AG09319 (cell line): ENCODE data around the gene CNTNAP3B.
"Not testable (repeated sequence)": the region's sequence is repeated elsewhere in the genome, so short reads cannot be mapped to it uniquely, and the experiment has no call there.

Experiments
- DNase-seq: peaks from one replicate; pipeline ENCODE4 v3.0.0-alpha.2; 2010; ENCODE audit warnings: low read depth; ENCODE audit errors: extremely low read depth

CNTNAP3B gene

DNA sequence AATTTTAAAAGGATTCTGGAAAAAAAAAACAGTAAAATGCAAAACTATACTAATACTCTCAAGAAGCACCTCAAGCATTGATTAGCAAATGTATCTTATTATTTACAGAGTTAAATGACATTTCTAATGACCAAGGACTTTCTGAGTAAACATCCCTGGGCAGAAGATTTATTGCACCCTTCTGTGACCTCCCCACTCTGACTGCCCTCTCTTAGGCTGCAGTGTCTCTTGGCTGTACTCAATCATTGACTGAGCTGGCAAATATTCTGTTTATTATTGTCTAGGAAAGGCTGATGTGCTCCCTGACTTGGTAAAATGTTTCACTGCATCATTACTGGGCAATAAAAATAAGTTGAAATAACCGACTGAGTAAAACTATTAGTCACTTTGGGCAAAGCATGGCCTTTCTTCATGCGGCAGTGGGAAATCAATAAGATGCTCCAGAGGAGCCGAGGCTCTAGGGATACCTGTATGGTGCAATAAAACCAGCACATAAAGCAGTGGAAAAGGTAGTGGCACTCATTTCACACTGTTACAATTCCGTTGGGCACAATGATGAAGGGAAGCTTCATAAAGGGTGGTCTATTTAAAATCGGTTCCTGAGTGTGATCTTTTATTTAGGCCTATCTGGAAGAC, 151.1 kb downstream of the CNTNAP3B start:
- not testable (repeated sequence) for DNase-seq

DNA sequence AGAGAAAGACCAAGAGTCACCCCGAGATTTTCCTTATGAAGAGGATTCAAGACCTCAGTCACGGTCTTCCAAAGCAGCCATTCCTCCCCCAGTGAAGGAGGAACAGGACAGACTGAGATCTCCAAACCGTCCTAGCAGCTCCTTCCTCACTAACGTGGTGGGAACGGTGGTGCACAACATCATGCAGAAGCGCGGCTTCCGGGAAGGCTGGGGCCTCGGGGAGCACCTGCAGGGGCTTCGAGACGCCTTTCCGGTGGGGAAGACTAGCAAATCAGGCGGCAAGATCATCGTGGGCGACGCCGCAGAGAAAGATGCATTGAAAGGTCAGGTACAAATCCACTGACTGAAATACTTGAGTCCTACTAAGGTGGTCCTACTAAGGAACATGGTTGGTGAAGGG, 154.3 kb downstream of the CNTNAP3B start:
- not testable (repeated sequence) for DNase-seq

DNA sequence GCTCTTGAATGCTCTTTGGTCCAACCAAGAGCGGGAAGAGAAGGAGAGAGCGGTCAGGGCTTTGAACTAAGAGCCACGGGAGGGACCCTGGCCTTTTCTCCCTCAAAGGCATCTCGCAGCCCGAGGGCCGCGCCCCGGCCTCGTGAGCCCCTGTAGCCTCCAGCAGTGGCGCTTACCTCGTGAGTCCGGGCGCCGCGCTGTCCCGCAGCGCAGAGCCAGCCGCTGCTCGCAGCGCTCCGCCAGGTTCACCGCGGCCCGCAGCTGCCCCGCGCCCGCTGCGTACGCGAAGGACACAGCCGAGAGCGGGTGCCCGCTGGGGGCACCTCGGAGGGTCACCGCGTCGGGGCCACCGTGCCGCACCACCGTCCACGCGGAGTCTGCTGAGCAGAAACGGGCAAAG, 176.2 kb downstream of the CNTNAP3B start:
- DNase-seq = not testable (repeated sequence)

DNA sequence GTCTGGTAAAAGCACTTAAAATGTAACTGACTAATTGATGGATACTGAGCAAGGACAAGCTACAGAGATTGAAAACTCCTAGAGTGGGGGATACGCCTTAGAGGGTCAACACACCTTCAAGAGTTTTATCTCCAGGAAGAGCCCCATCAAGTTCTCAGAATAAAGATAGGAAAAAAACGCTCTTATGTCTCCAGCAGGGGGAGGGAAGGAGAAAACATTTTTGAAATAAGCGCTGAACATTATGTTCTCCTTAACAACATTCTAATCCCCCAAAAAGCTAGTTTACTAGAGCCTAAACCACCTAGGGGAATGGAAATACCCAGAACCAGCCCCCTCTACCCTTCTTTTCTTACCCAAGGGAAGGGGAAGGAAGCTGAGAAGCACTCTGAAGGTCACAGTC, 187.5 kb downstream of the CNTNAP3B start:
- DNase-seq = not testable (repeated sequence)

DNA sequence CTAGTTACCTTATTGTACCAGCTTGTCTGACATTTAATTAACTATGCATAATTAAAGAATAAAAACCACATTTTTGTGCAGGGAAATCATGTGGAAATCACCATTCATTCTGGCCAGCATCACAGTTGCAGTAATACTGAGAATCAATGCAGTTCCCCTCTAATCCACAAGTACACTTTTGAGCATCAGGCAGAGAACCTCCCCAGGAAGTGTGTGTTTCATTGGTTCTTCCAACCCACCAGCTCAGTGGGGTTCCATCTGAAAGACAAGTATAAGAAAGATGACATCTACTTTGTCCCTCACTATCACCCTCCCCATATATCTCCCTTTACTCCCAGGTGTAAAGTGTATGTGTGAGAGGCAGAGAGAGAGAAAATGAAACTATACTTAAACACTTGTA, 191.1 kb downstream of the CNTNAP3B start:
- not testable (repeated sequence) for DNase-seq

DNA sequence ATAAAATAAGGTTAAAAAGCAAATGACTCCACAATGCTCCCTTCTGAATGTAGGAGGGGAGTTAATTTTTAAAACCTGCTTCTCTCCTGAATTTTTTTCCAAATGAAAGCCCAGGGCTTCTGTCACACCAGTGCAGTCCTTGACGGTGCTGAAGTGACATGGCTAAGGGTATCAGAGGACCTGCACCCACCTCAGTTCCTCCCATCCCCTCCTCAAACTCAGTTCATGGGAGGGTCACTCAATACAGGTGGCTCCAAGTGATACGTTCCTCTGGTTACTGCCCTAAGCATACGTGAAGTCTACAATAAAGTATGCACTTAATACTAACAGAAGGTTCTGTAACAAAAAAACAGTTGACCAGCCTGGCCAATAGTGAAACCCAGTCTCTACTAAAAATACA, 193.5 kb downstream of the CNTNAP3B start:
- not testable (repeated sequence) for DNase-seq

DNA sequence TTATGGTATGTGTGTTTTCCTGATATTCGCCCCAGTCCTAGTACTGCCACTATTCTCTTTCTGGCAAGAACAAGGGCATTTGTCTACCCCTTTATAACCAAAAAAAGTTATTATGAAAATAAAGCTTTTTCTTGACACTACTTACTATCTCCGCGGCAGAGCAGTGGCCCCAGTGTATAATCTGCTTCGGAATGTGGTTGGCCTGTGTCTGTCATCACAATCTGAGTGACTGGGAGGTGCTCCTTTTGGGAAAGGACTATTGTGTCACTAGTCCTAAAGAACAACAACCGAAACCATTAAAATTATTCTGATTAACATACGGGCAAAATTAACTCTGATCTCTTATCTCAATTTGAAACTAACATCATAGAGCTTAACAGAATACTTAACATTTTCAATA, 200.1 kb downstream of the CNTNAP3B start:
- DNase-seq = not testable (repeated sequence)

DNA sequence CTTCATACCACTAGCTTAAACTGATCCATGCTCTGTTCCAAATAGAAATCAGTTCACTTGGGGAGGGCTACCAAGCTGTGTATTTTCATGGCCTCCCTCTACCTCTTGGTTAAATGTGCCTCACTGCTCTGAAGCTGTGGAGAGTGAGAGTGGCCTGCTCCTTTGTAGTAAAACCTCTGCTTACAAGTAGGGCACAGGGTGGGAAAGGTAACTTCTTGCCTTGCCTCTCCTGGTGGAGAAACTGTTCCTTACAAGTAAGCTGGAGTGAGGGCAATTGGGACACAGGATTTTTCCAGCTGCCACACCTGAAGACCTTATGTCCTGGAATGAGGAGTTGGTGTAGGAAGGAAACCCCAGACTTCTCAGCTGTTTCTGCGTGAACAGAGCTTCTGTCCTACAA, 211.9 kb downstream of the CNTNAP3B start:
- DNase-seq = not testable (repeated sequence)

DNA sequence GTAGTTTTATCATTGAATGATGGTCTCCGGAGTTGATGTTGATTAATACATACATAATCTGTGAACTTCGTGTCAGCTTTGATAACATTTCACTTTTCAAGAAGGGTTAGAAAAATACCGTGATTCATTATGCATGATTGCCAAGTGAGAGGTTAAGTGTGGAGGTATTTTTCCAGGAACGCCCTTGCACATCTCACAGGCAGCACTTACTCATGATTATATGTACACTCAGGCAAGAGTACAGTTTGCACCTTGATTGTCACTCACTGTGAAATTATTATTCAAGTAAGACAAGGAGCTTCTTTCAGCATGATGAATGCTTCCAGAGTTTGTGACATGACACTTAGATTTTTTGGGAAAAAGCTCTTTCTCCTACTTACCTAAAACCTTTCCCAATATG, 223.7 kb downstream of the CNTNAP3B start:
- DNase-seq = not testable (repeated sequence)

DNA sequence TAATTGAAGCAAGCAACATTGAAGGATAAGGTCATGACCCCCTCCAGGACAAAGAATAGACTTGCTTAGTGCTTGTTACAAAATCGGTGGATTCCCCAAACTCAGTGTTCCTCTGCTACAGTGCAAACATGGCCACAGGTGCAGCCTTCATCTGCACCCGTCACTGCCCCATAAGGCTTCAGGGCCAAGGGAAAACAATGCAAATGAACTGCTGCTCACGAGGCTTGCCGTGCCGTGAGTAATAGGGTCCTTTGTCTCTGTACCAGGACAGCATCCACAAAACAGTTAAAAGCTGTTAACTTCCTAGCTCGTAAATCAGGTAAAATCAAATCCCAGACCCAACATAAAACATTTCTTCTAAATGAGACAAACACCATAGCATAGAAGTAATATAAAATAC, 226.5 kb downstream of the CNTNAP3B start:
- not testable (repeated sequence) for DNase-seq

DNA sequence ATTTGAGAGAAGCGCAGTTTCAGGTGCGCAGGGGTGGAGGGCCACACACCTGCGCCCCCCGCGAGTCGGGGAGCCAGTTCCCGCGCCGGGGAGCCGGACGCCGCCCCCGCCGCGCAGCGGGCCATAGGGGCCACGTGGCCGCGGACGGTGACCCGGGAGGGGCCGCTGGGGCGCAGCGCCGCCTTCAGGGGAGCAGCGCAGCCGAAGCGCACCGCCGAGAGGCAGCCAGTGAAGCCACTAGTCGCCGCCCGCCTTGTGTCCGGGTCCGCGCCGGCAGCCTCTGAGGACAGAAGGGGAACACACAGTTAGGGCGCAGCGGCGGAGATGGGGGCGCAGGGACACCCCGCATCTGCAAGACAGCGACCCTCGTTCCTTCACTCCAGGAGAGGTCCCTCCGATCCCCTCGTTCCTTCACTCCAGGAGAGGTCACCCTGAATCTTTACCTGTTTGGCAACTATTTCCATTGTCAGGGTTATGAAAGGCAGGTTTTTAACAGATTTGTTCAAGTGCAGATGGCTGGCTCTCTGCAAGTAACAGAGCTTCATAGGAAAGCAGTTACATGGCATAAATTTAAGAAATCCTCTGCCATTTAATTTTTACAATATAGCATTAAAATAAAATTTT, 230.4 kb downstream of the CNTNAP3B start:
- DNase-seq = not testable (repeated sequence)

DNA sequence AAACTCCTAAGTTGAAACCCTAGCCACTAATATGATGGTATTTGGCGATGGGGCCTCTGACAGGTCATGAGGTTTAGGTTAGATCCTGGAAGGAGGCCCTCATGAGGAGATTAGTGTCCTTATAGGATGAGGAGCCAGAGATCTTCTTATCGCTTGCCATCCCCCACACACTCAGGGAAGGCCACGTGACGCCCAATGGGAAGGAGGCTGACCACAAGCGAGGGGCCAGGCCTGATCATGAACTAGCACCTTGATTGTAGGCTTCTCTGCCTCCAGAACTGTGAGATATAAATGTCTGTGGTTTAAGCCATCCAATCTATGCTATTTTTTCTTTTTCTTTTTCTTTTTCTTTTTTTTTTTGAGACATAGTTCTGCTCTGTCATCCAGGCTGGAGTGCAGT, 254.7 kb downstream of the CNTNAP3B start:
- not testable (repeated sequence) for DNase-seq

DNA sequence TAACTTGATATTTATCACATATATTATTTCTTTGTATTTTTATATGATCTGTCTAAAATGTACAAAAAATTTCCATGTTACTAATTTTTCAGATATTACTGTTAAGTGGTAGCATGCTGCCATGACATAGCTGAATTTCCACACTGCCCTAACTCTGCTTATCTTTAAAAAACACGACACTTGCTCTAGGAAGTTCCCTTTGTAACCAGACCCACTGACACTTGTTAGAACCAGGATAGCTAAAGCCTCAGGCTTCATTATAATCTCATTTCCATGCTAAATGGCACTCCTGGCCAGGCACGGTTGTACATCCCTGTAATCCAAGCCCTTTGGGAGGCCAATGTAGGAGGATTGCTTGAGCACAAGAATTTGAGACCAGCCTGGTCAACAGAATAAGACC, 273.8 kb downstream of the CNTNAP3B start:
- not testable (repeated sequence) for DNase-seq

DNA sequence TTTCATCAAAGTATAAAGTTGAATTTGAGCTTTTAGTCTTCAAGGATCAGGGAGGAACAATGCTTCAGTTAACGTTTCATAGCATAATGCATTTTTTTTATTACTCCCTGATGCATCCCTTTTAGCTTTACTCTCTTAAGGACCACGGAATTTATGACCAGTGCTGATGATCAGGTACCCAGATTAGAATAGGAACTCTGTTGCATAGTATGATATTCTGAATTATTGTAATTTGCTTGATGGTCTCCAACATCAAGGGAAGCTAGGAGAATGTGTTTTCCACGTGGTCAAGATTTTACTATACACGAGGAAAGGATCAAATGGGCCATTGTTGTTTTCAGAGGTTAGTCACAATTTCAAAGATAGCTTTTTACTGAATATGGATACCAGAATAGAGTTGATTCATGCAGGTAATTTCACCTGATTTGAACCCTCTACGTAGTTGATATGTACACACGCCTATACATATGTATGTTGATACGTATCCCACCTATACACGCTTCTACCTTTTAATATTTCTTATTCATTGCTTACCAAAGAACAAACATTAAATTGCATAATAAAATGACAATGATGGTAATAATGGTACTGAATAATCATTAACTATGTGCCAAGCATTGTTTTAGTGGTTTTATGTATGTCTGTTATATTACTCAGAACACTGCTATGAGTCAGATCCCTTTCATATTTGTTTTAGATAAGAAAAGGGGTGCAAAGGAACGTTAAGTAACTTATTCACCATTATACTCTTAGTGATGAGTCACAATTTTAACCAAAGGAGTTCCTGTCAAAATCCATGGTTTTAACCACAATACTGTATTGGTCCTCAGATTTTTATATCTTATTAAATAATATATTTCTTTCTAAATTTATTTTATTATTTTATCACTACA, 277.1 kb downstream of the CNTNAP3B start:
- DNase-seq = not testable (repeated sequence)

DNA sequence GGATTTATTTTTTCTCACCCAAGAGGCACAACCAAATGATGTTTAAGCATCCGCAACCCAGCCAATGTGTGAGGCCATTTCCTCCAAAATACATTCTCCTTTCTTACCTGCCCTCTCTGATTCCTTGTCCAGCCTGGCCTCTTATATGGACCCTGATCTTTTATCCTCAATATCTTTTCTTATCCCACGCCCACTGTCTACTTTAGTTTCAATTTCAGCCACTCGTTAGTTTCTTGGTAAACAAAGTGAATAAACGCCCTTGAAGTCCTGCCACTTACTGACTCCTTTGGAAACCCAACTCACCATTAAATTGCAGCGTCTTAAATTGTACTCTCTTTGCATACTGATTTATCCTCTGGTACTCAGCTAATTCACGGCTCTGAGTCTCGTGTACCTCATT, 281.4 kb downstream of the CNTNAP3B start:
- not testable (repeated sequence) for DNase-seq
